ENCODE results near the gene DCC.
"Not testable (repeated sequence)": the region's sequence is repeated elsewhere in the genome, so short reads cannot be mapped to it uniquely, and the experiment has no call there.

DCC gene

DNA sequence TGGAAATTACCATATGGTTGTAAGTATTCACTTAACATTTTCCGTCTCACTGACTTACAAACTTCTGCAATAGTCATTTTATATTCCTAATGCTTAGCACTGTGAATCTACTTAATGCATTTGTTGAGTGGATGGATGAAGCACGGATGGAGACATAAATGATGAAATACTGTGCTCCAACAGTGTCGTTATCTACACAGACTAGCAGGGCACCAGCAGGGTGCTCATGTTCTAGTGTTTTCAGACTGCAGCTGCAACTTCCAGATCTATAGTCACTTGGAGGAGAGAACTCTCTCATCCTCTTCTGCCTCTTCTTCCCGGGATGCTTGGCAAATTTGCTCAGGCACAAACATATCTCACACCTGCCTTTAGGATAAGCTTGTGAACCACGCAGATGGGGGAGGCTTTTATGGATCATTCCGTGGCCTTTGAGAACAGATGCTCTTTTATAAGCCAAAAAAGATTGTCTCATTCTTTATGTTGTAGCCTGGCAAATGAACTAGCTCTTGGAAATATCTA, 1086.7 kb downstream of the DCC start:
- Histone ChIP-seq H3K9ac (ENCODE audit: low read length) (no peak overlapping the region), H3K27me3 (ENCODE audit: control insufficient read depth, insufficient read depth, low read length) (no peaks in the 10 kb centered on the region)

GRCh38 chr18:53441761-53442414, 1101.9 kb downstream of the DCC start:
- H3K36me3 ChIP-seq (ENCODE audit: control insufficient read depth, insufficient read depth, low read length): no peaks in the 10 kb centered on the region
- H3K4me3 ChIP-seq (ENCODE audit: low read length): no peak overlapping the region
- H3K4me1 ChIP-seq (ENCODE audit: control insufficient read depth, insufficient read depth, low read length): no peaks in the 10 kb centered on the region
- no peaks in the 10 kb centered on the region for H3K27me3 ChIP-seq (ENCODE audit: control insufficient read depth, insufficient read depth, low read length)
- H3K9ac ChIP-seq (ENCODE audit: low read length): no peak overlapping the region
- no peaks in the 10 kb centered on the region for H3K9me3 ChIP-seq (ENCODE audit: control insufficient read depth, low read length)

More for the DNA sequence above, 1086.7 kb downstream of the DCC start:
- Histone ChIP-seq H3K9me3 (ENCODE audit: control insufficient read depth, low read length) (no peaks in the 10 kb centered on the region), H3K4me1 (ENCODE audit: control insufficient read depth, insufficient read depth, low read length) (no peaks in the 10 kb centered on the region), H3K36me3 (ENCODE audit: control insufficient read depth, insufficient read depth, low read length) (no peaks in the 10 kb centered on the region), H3K4me3 (ENCODE audit: low read length) (no peak overlapping the region)

GRCh38 chr18:53442415-53442783, 1102.4 kb downstream of the DCC start:
- Histone ChIP-seq H3K4me3 (ENCODE audit: low read length) (no peak overlapping the region), H3K4me1 (ENCODE audit: control insufficient read depth, insufficient read depth, low read length) (no peaks in the 10 kb centered on the region), H3K36me3 (ENCODE audit: control insufficient read depth, insufficient read depth, low read length) (no peaks in the 10 kb centered on the region), H3K9me3 (ENCODE audit: control insufficient read depth, low read length) (no peaks in the 10 kb centered on the region), H3K9ac (ENCODE audit: low read length) (no peak overlapping the region), H3K27me3 (ENCODE audit: control insufficient read depth, insufficient read depth, low read length) (no peaks in the 10 kb centered on the region)

GRCh38 chr18:53443336-53443735, 1103.3 kb downstream of the DCC start:
- no peak overlapping the region for H3K4me3 ChIP-seq (ENCODE audit: low read length)
- H3K27me3 ChIP-seq (ENCODE audit: control insufficient read depth, insufficient read depth, low read length): no peaks in the 10 kb centered on the region
- no peaks in the 10 kb centered on the region for H3K36me3 ChIP-seq (ENCODE audit: control insufficient read depth, insufficient read depth, low read length)
- H3K4me1 ChIP-seq (ENCODE audit: control insufficient read depth, insufficient read depth, low read length): no peaks in the 10 kb centered on the region
- no peak overlapping the region for H3K9ac ChIP-seq (ENCODE audit: low read length)
- no peaks in the 10 kb centered on the region for H3K9me3 ChIP-seq (ENCODE audit: control insufficient read depth, low read length)

DNA sequence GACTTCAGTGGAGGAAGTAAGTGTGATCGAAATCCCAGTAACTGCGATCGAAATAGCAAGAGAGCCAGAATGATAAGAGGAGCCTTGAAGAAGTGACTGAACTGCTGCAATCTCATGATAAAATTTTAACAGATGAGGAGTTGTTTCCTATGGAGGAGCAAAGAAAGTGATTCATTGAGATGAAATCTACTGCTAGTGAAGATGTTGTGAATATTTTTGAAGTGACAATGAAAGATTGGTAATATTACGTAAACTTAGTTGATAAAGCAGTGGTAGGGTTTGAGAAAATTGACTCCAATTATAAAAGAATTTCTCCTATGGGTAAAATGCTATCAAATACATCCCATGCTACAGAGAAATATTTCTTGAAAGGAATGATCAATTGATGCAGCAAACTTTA, 1103.8 kb downstream of the DCC start:
- Histone ChIP-seq H3K9ac (ENCODE audit: low read length) (no peak overlapping the region), H3K27me3 (ENCODE audit: control insufficient read depth, insufficient read depth, low read length) (no peaks in the 10 kb centered on the region), H3K4me1 (ENCODE audit: control insufficient read depth, insufficient read depth, low read length) (no peaks in the 10 kb centered on the region), H3K36me3 (ENCODE audit: control insufficient read depth, insufficient read depth, low read length) (no peaks in the 10 kb centered on the region), H3K9me3 (ENCODE audit: control insufficient read depth, low read length) (no peaks in the 10 kb centered on the region), H3K4me3 (ENCODE audit: low read length) (no peak overlapping the region)

DNA sequence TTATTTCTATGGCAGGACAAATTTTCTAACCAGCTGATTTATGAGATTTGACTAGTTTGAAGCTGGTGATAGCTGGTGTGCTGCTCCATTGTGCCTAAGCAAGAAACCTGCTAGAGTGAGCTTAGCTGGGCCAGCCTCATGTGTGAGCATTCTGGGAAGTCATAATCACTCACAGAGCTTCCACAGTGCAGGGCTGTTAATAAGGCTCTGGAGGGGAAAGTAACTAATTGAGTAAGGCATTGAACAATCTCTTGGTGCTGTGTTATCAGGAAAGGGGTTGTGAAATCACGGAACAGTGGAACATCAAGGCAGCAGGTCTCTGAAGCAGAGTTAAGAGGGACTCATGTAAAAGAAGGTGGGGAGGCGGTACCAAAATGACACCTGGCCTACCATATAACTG, 1111.9 kb downstream of the DCC start:
- Histone ChIP-seq H3K36me3 (ENCODE audit: control insufficient read depth, insufficient read depth, low read length) (no peaks in the 10 kb centered on the region), H3K9ac (ENCODE audit: low read length) (no peak overlapping the region), H3K4me3 (ENCODE audit: low read length) (no peak overlapping the region), H3K9me3 (ENCODE audit: control insufficient read depth, low read length) (no peaks in the 10 kb centered on the region), H3K4me1 (ENCODE audit: control insufficient read depth, insufficient read depth, low read length) (no peaks in the 10 kb centered on the region), H3K27me3 (ENCODE audit: control insufficient read depth, insufficient read depth, low read length) (no peaks in the 10 kb centered on the region)

- Histone ChIP-seq H3K9me3 (ENCODE audit: control insufficient read depth, low read length) (no peaks in the 10 kb centered on the region), H3K9ac (ENCODE audit: low read length) (no peak overlapping the region), H3K4me3 (ENCODE audit: low read length) (no peak overlapping the region), H3K36me3 (ENCODE audit: control insufficient read depth, insufficient read depth, low read length) (no peaks in the 10 kb centered on the region), H3K4me1 (ENCODE audit: control insufficient read depth, insufficient read depth, low read length) (no peaks in the 10 kb centered on the region), H3K27me3 (ENCODE audit: control insufficient read depth, insufficient read depth, low read length) (no peaks in the 10 kb centered on the region)
Measured at GRCh38 chr18:53457068-53457467, 1117.1 kb downstream of the DCC start.

DNA sequence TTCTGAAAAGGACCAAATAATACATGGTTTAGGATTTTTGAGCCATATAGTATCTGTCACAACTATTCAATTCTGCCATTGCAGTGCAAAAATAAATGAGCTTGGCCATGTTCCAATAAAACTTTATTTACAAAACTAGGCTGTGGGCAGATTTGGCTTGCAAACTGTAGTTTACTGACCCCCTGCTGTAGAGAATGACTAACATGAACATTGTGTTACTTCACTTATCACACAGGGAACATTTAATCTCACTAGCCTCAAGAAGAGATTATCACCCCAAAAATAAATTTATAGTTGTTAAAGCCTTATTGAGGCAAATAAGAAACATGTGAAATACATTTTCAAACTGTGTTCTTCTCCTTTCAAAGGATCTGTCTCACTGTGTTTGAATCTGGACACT, 1118.3 kb downstream of the DCC start:
- Histone ChIP-seq H3K27me3 (ENCODE audit: control insufficient read depth, insufficient read depth, low read length) (no peaks in the 10 kb centered on the region), H3K36me3 (ENCODE audit: control insufficient read depth, insufficient read depth, low read length) (no peaks in the 10 kb centered on the region), H3K4me3 (ENCODE audit: low read length) (no peak overlapping the region), H3K9me3 (ENCODE audit: control insufficient read depth, low read length) (no peaks in the 10 kb centered on the region), H3K4me1 (ENCODE audit: control insufficient read depth, insufficient read depth, low read length) (no peaks in the 10 kb centered on the region), H3K9ac (ENCODE audit: low read length) (no peak overlapping the region)

DNA sequence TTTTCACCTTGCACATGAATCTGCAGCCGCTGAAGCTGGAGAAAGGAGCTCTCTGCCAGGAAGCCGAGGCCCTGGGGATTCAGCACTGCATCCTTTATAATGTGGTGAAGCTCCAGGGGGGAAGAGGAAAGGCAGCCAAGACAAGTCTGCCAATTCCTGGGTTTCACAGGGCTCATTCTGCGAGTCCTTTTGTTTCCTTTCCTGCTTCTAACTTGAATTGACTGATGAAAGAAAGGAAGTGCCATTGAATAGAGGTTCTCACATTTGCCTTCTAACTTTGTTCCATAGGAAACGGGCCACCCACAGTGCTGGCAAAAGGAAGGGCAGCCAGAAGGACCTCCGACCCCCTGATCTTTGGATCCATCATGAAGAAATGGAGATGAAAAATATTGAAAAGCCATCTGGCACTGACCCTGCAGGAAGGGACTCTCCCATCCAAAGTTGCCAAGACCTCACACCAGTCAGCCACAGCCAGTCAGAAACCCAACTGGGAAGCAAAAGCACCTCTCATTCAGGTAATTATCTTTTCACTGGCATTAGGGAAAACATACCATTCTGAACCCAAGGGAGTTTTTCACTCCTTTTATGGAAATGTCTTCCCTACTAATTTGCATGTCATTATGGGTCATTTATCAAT, 1119.1 kb downstream of the DCC start:
- Histone ChIP-seq H3K9me3 (ENCODE audit: control insufficient read depth, low read length) (no peaks in the 10 kb centered on the region), H3K9ac (ENCODE audit: low read length) (no peak overlapping the region), H3K27me3 (ENCODE audit: control insufficient read depth, insufficient read depth, low read length) (no peaks in the 10 kb centered on the region), H3K36me3 (ENCODE audit: control insufficient read depth, insufficient read depth, low read length) (no peaks in the 10 kb centered on the region), H3K4me1 (ENCODE audit: control insufficient read depth, insufficient read depth, low read length) (no peaks in the 10 kb centered on the region), H3K4me3 (ENCODE audit: low read length) (no peak overlapping the region)

GRCh38 chr18:53467756-53468155, 1127.8 kb downstream of the DCC start:
- Histone ChIP-seq H3K4me1 (ENCODE audit: control insufficient read depth, insufficient read depth, low read length) (no peaks in the 10 kb centered on the region), H3K9ac (ENCODE audit: low read length) (no peak overlapping the region), H3K9me3 (ENCODE audit: control insufficient read depth, low read length) (no peaks in the 10 kb centered on the region), H3K4me3 (ENCODE audit: low read length) (no peak overlapping the region), H3K36me3 (ENCODE audit: control insufficient read depth, insufficient read depth, low read length) (no peaks in the 10 kb centered on the region), H3K27me3 (ENCODE audit: control insufficient read depth, insufficient read depth, low read length) (no peaks in the 10 kb centered on the region)

- H3K9me3 ChIP-seq (ENCODE audit: control insufficient read depth, low read length); H3K4me3 ChIP-seq (ENCODE audit: low read length); H3K36me3 ChIP-seq (ENCODE audit: control insufficient read depth, insufficient read depth, low read length); H3K27me3 ChIP-seq (ENCODE audit: control insufficient read depth, insufficient read depth, low read length); H3K4me1 ChIP-seq (ENCODE audit: control insufficient read depth, insufficient read depth, low read length); H3K9ac ChIP-seq (ENCODE audit: low read length): not testable (repeated sequence)
Measured at GRCh38 chr18:53468173-53468572, 1128.2 kb downstream of the DCC start.

DNA sequence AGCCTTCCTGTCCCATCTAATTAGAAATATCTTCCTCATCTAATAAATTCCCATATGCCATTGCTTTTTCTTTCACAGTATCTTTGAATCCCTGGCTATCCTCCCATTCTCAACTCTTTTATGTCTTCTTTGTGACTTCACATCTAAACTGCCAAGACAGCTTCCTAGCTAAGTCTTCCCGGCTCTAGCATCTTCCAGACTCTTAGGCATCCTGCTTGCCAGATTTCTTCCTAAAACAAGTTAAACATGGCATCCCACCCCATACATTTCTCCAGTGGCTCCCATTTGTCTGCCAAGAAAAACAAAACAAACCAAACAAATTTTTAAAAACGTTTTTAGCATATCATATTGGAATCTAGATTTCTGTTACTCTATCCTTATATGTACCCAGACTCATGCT, 1132.5 kb downstream of the DCC start:
- H3K4me3 ChIP-seq (ENCODE audit: low read length): no peak overlapping the region
- H3K9ac ChIP-seq (ENCODE audit: low read length): no peak overlapping the region
- no peaks in the 10 kb centered on the region for H3K4me1 ChIP-seq (ENCODE audit: control insufficient read depth, insufficient read depth, low read length)
- H3K27me3 ChIP-seq (ENCODE audit: control insufficient read depth, insufficient read depth, low read length): no peaks in the 10 kb centered on the region
- no peaks in the 10 kb centered on the region for H3K36me3 ChIP-seq (ENCODE audit: control insufficient read depth, insufficient read depth, low read length)
- no peaks in the 10 kb centered on the region for H3K9me3 ChIP-seq (ENCODE audit: control insufficient read depth, low read length)
